ENCODE results near the gene ABCC3. TPM values are rescaled to one million over a fixed set of nuclear protein-coding genes. Genes with fewer than 3 reads are reported as not detected.

ABCC3 gene
- polyA plus RNA-seq, 3 donors: 6.2 to 9.6 (median 7.0) TPM

- no peak for DNase-seq (ENCODE audit: low read depth in 3 of 3, low spot score in 2 of 3)
These were observed 7.5 kb upstream of the ABCC3 start for GRCh38 chr17:50627036-50627781.

- DNase-seq (ENCODE audit: low read depth in 3 of 3, low spot score in 2 of 3): no peak
These were observed 6.7 kb upstream of the ABCC3 start for GRCh38 chr17:50627782-50628601.

GRCh38 chr17:50629902-50630301 is 4.8 kb upstream of the ABCC3 start:
- no peak for DNase-seq (ENCODE audit: low read depth in 3 of 3, low spot score in 2 of 3)

- DNase-seq (ENCODE audit: low read depth in 3 of 3, low spot score in 2 of 3): no peak
These were observed 4.0 kb upstream of the ABCC3 start for GRCh38 chr17:50630524-50631194.

- no peak for DNase-seq (ENCODE audit: low read depth in 3 of 3, low spot score in 2 of 3)
These were observed 3.3 kb upstream of the ABCC3 start for GRCh38 chr17:50631195-50631907.

GRCh38 chr17:50631908-50632571 is 2.6 kb upstream of the ABCC3 start:
- DNase-seq (ENCODE audit: low read depth in 3 of 3, low spot score in 2 of 3): no peak

- DNase-seq (ENCODE audit: low read depth in 3 of 3, low spot score in 2 of 3): no peak
These were observed 2.0 kb upstream of the ABCC3 start for GRCh38 chr17:50632637-50633036.

GRCh38 chr17:50633683-50634082 is 998 bp upstream of the ABCC3 start:
- no peak for DNase-seq (ENCODE audit: low read depth in 3 of 3, low spot score in 2 of 3)

- DNase-seq (ENCODE audit: low read depth in 3 of 3, low spot score in 2 of 3): no peak
These were observed 442 bp downstream of the ABCC3 start for GRCh38 chr17:50634915-50635731.

GRCh38 chr17:50635732-50635981 is 976 bp downstream of the ABCC3 start:
- DNase-seq (ENCODE audit: low read depth in 3 of 3, low spot score in 2 of 3): no peak

GRCh38 chr17:50635982-50636803 is 1.5 kb downstream of the ABCC3 start:
- no peak for DNase-seq (ENCODE audit: low read depth in 3 of 3, low spot score in 2 of 3)

GRCh38 chr17:50636804-50637195 is 2.1 kb downstream of the ABCC3 start:
- no peak for DNase-seq (ENCODE audit: low read depth in 3 of 3, low spot score in 2 of 3)

- no peak for DNase-seq (ENCODE audit: low read depth in 3 of 3, low spot score in 2 of 3)
These were observed 3.3 kb downstream of the ABCC3 start for GRCh38 chr17:50637829-50638605.

- DNase-seq (ENCODE audit: low read depth in 3 of 3, low spot score in 2 of 3): no peak
These were observed 3.9 kb downstream of the ABCC3 start for GRCh38 chr17:50638606-50638965.

GRCh38 chr17:50638966-50639713 is 4.5 kb downstream of the ABCC3 start:
- DNase-seq (ENCODE audit: low read depth in 3 of 3, low spot score in 2 of 3): peak in 1 of 3 donors; percentile 32

GRCh38 chr17:50640686-50641351 is 6.1 kb downstream of the ABCC3 start:
- no peak for DNase-seq (ENCODE audit: low read depth in 3 of 3, low spot score in 2 of 3)

GRCh38 chr17:50641357-50641756 is 6.7 kb downstream of the ABCC3 start:
- no peak for DNase-seq (ENCODE audit: low read depth in 3 of 3, low spot score in 2 of 3)

All from right renal cortex interstitium (tissue), 3 donors.